Stimulated activated CD4-positive, alpha-beta T cell treated with anti-CD3 and anti-CD28 coated beads, Interleukin-2, amount 100 ng/mL, for 4 hours (primary cell): ENCODE results near the gene MACROD2.
"Not testable (repeated sequence)": the region's sequence is repeated elsewhere in the genome, so short reads cannot be mapped to it uniquely, and the experiment has no call there.

Experiments
- DNase-seq: peaks from one replicate; pipeline ENCODE4 v3.0.0-alpha.2; 2020; ENCODE audit warnings: low read depth

MACROD2 gene

GRCh38 chr20:15109494-15109893 is 1114.2 kb downstream of the MACROD2 start:
- DNase-seq, result no peak

DNA sequence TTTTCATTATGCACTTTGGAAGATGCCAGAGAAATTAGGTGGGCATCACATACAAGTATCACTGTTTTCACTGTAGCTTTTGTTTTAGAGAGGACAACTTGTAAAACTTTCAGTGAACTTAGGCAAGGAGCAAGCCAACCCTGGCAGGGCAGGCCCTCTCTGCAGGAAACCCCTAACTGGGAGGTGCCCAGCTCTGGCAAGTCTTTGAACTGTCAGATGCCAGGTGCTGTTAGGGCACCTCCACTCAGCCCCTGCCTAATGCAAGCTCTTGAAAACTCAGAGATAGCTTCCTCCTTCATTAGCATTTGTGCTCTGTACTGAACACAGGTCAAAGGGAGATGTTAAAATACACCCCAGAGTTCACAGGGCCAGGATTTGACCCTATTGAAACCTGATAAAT is 1116.3 kb downstream of the MACROD2 start:
- DNase-seq, result no peak

DNA sequence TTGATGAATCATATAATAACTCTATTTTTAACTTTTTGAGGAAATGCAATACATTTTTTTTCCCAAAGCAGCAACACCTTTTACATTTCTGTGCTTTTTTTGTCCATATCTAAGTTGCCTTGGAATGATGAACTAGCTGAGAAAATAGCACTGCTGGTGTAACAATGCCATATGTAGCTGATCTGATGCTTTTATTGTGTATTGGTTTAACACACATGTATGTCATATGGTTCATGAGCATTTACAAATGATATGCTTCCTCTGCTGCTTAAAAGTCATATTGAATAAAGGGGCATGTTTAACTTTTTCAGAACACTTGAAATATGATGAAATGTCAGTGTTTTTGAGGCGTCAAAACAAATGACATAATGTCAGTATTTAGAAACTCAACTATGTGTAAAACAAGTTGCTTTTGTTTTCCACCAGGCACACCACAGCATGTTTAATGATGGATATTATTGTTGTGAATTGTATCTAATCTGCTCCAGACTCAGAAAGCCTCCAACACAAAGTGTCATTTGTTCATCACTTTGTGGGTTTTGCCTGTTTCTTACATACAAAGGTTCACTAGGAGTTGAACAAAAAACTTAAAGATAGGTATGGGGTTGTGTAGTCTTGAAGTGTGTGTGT is 1117.9 kb downstream of the MACROD2 start:
- no peak for DNase-seq

- no peak for DNase-seq
Measured at GRCh38 chr20:15119852-15120487, 1124.7 kb downstream of the MACROD2 start.

GRCh38 chr20:15122613-15123012 is 1127.3 kb downstream of the MACROD2 start:
- no peak for DNase-seq

DNA sequence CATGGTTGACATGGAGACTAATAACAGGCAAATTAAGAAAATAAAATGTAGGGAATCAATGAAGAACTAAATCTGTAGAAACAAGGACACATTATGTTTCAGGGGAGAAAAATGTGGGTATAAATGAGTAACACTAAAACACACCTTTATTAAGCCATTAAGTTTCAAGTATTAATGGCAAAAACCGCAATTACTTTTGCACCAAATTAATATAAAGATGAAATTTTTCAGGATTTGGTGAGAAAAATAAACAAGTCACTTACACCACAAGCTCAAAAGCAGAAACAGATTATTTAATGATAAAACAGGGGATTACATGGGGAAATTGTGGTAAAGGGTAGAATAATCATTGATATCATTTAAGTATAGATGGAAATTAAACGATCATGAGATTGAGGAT is 1135.9 kb downstream of the MACROD2 start:
- DNase-seq, result no peak

DNA sequence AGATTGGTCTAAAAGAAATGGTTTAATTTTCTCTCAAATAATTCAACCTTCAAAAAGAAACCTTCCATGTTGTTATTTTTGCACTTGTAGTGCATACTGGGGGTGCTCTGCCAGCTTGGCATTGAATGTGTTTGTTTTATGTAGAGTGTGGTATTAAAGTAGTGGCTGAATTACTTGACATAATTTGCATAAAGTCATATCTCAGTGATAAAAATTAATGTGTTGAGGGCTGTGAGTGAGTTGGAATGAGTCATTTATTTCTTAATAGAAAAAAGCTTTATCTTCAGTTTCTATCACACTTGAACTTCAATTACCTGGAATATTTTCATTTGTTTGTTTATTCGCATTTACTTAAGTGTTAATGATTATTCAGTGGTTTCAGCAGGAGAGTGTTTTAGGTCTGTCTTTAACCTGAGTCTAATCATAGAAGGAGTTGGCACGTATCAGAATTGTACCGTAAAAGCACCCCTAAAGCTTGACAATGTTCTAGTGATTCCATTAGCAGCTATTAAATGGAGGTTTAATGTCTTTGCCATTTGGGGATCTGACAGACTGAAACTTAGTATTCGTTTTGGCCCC is 1143.3 kb downstream of the MACROD2 start:
- DNase-seq, result no peak

DNA sequence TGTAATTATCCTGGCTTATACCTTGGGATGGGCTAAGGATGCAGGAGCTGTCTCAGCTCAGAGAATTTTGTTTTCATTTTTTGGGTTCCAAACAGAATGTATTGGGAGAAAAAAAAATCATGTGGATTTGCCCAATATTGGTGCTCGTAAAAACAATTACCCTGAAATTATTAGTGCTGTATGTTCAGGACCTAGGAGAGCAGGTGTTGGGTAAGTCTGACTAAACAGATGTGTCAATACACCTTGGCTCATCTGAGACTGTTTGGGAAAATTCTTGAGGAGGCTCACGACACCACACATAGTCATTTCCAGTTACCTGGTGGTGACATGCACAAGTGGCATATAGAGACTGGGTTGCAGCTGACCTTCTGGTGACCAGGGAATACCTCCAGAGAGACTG is 1144.2 kb downstream of the MACROD2 start:
- DNase-seq, result no peak

- DNase-seq, result no peak
Measured at GRCh38 chr20:15140286-15140685, 1145.0 kb downstream of the MACROD2 start.

DNA sequence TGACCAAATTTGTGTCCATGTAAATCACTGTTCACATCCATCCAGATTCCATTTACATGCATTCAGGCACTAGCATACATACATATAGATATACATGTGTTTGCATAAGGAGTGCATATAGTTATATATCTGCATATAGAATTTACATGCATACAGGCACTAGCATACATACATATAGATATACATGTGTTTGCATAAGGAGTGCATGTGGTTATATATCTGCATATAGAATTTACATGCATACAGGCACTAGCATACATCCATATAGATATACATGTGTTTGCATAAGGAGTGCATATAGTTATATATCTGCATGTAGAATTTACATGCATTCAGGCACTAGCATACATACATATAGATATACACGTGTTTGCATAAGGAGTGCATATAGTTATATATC is 1145.6 kb downstream of the MACROD2 start:
- not testable (repeated sequence) for DNase-seq

- no peak for DNase-seq
Measured at GRCh38 chr20:15141861-15142260, 1146.5 kb downstream of the MACROD2 start.

DNA sequence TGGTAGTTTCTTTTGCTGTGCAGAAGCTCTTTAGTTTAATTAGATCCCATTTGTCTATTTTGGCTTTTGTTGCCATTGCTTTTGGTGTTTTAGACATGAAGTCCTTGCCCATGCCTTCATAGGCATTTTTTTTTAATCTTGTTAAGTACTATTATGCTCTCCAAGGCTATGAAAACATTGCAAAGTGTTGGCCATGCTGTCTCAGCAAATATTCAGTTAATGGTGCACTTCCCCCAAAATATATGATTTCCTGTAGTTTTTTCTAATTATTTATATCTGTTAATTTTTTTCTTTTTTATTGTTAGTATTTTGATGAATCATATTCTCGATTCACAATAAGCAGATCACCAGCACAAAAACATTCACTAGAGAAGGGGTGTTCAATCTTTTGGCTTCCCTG is 1148.2 kb downstream of the MACROD2 start:
- DNase-seq, result no peak

DNA sequence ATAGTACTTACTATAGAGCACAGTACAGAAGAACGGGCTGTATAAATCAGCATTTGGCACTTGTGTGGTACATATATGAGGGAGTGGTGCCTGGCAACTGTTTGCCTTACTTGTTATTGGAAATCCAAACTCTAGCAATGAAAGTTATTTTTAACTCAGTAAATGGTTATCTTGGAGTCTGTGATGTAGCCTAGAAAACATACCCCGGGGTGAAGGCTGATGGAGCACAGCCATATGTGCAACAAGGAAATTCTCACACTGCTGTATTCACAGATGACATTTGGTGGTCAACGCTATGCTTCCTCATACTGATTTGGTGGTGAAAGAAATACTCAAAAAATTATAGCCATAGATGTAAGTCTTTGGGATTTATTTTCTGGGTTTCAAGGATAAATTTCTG is 1149.6 kb downstream of the MACROD2 start:
- DNase-seq, result no peak

DNA sequence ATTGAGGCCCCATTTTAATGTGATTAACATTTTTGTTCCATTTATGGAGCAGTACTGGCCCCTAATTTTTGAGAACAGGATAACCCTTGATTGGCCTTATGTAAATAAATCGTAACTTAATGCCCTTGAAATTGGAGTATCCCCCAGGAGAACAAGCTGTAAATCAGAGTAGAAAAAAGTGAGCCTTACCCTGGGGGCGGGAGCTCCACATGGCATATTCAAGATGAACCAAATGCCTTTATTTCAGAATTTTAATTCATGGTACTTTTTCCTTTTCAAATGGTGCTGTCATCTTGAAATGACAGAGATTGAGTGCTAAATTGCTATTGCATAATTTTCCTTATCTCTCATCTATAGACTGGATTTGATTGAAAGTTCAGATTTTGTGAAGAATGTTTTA is 1151.6 kb downstream of the MACROD2 start:
- DNase-seq, result no peak

DNA sequence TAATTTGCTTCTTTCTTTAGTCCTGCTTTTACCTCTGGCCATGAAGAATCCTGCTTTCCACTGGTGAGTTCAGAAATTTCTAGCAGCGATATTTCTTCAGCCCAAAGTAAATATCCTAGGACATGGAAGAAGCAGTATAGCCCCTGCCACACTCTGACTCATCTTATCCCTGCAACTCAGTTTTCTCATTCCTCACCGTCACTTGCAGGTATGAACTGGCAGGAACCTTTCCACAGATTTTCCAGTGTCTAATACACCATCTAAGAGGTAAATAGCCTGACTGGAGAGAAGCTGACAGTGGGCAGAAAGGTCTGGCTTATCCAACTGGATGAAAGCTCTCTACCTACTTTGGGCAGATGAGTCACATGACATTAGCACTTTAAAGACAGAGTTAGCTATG is 1158.8 kb downstream of the MACROD2 start:
- no peak for DNase-seq

GRCh38 chr20:15155848-15156401 is 1160.6 kb downstream of the MACROD2 start:
- no peak for DNase-seq

- DNase-seq, result no peak
Measured at GRCh38 chr20:15158533-15158932, 1163.2 kb downstream of the MACROD2 start.

DNA sequence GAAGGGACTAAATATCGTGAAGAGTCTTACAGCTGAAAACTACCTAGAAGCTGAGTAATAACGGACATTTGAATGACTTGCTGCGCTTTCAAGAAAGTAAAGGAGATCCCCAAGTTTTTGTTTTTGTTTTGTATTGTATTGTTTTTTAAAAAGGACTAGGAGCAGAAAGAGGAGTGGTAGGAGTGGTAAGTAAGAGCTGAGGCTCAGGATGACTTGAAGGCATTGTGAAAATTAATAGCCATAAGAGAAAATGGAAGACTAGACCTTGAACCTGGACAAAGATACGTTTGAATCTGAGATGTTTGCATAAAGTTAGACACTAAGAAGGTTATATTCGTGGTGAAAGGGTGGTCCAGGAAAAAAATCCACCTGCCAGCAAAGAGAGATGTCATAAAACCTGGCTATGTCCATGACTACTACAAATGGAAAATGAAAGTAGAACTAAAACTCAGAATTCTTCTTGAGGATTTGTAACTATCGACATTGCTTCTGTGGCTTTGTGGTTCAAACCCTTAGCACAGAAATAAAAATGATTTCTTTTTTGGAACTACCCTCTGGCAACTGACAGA is 1166.8 kb downstream of the MACROD2 start:
- DNase-seq, result no peak

- no peak for DNase-seq
Measured at GRCh38 chr20:15163632-15164031, 1168.3 kb downstream of the MACROD2 start.

GRCh38 chr20:15164726-15165125 is 1169.4 kb downstream of the MACROD2 start:
- DNase-seq, result no peak

- DNase-seq, result no peak
Measured at GRCh38 chr20:15166744-15167143, 1171.4 kb downstream of the MACROD2 start.

DNA sequence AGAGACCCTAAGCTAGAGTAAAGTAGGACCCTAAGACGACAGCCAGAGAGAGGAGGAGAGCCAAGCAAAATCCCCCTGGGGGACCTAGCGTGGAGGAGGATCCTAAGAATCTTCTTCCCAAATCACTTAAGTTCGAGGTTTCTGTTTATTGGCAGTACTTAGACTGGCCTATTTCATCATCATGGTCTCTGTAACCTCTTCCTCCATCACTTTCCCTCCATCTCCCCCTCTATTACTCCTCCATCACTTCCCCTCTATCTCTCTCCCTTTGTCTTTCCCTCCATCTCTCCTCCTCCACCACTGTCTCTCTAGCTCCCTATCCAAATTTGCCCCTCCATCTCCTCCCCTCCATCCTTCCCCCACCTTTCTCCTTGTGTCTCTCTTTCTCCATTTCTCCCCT is 1175.7 kb downstream of the MACROD2 start:
- no peak for DNase-seq

DNA sequence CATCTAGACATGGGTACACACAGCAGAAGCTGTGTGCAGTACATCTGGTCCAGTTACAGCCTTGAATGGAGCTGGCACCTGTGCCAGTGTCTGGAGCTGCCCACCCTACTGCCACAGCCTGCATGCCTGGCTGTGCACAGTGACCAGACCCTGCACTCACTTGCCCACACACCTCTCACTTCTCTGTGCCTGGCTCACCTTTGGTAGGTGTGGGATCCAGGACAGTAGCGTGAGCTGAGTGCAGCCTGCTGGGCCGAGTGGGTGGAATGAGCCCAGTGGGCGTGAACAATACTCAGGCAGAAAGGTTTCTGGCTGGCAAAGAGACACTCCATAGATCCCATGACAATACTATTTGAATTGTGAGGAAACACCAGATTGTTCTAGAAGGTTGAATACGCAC is 1181.6 kb downstream of the MACROD2 start:
- DNase-seq, result no peak
